Mammary epithelial cell (primary cell): ENCODE results near the gene KRTAP13-1.

Experiments
- EZH2 ChIP-seq: IDR thresholded peaks from 2 replicates; pipeline ENCODE4 v1.6.1; 2012; ENCODE audit warnings: low read length, inconsistent platforms, borderline replicate concordance
- TF ChIP-seq, protein P1 (sequence below), 2 donors: IDR thresholded peaks in 1 of 2; conservative IDR thresholded peaks in 1 of 2; 2 replicates each; pipeline ENCODE4 v1.5.1; 2011 to 2012; ENCODE audit warnings: inconsistent platforms in 2 of 2, low read length in 2 of 2, mild to moderate bottlenecking in 2 of 2, control low read depth in 1 of 2, low read depth in 1 of 2; ENCODE audit not compliant: insufficient read depth in 1 of 2; ENCODE audit errors: extremely low read depth in 1 of 2

- no peak for TF ChIP-seq EZH2
- TF ChIP-seq, protein P1, sequence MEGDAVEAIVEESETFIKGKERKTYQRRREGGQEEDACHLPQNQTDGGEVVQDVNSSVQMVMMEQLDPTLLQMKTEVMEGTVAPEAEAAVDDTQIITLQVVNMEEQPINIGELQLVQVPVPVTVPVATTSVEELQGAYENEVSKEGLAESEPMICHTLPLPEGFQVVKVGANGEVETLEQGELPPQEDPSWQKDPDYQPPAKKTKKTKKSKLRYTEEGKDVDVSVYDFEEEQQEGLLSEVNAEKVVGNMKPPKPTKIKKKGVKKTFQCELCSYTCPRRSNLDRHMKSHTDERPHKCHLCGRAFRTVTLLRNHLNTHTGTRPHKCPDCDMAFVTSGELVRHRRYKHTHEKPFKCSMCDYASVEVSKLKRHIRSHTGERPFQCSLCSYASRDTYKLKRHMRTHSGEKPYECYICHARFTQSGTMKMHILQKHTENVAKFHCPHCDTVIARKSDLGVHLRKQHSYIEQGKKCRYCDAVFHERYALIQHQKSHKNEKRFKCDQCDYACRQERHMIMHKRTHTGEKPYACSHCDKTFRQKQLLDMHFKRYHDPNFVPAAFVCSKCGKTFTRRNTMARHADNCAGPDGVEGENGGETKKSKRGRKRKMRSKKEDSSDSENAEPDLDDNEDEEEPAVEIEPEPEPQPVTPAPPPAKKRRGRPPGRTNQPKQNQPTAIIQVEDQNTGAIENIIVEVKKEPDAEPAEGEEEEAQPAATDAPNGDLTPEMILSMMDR (conservative IDR thresholded peaks at IDR 0.05 in 1 of 2, IDR thresholded peaks at IDR 0.05 in 1 of 2; ENCODE audit: extremely low read depth in 1 of 2, insufficient read depth in 1 of 2, low read depth in 1 of 2, low read length in 2 of 2): no peak
These were observed 13.6 kb upstream of the KRTAP13-1 start for GRCh38 chr21:30382201-30382600.
